Coronary artery (tissue), 2 donors: ENCODE results near the gene GMPS.

Experiments used
- DNase-seq: peaks from one replicate; pipeline ENCODE4 v3.0.0-alpha.2; 2017; ENCODE audit warnings: low spot score
- H3K27ac ChIP-seq, 2 donors: fragments of 200-600 bp; sonication (generic); one replicate each; pipeline ENCODE4 v1.5.1; 2016 to 2019
- H3K4me3 ChIP-seq: fragments of 200-600 bp; sonication (generic); 2 replicates; pipeline ENCODE4 v1.5.1; 2016; ENCODE audit warnings: mild to moderate bottlenecking, moderate library complexity
- TF ChIP-seq, protein P1 (sequence below): fragments of 200-600 bp; sonication (generic); IDR thresholded peaks from one replicate; pipeline ENCODE4 v1.5.1; 2019; ENCODE audit warnings: antibody characterized with exemption

The GMPS gene

DNA sequence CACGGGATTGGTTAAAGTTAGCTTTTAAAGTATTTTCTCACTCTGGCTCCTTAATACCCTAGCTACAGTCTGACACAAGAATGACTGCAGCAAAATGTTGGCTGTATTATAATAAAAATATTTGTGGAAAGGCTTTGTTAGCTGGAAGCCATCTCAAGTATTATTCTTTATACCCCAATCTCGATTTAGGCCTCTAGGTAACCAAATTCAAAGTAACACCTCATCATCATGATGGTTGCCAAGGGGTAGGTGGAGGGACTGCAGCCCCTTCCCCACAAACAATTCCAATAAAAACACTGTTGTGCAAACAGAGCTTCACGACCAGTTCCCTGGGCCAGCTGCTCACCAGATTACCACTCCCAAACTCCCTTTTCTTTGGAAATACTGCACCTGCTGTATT, 759 bp upstream of the GMPS start:
- no peak for DNase-seq
- Histone ChIP-seq H3K27ac (peak overlapping the region; percentile 96 to 97), H3K4me3 (peak overlapping the region; percentile 88)
- TF ChIP-seq, protein P1, sequence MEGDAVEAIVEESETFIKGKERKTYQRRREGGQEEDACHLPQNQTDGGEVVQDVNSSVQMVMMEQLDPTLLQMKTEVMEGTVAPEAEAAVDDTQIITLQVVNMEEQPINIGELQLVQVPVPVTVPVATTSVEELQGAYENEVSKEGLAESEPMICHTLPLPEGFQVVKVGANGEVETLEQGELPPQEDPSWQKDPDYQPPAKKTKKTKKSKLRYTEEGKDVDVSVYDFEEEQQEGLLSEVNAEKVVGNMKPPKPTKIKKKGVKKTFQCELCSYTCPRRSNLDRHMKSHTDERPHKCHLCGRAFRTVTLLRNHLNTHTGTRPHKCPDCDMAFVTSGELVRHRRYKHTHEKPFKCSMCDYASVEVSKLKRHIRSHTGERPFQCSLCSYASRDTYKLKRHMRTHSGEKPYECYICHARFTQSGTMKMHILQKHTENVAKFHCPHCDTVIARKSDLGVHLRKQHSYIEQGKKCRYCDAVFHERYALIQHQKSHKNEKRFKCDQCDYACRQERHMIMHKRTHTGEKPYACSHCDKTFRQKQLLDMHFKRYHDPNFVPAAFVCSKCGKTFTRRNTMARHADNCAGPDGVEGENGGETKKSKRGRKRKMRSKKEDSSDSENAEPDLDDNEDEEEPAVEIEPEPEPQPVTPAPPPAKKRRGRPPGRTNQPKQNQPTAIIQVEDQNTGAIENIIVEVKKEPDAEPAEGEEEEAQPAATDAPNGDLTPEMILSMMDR = no peak

DNA sequence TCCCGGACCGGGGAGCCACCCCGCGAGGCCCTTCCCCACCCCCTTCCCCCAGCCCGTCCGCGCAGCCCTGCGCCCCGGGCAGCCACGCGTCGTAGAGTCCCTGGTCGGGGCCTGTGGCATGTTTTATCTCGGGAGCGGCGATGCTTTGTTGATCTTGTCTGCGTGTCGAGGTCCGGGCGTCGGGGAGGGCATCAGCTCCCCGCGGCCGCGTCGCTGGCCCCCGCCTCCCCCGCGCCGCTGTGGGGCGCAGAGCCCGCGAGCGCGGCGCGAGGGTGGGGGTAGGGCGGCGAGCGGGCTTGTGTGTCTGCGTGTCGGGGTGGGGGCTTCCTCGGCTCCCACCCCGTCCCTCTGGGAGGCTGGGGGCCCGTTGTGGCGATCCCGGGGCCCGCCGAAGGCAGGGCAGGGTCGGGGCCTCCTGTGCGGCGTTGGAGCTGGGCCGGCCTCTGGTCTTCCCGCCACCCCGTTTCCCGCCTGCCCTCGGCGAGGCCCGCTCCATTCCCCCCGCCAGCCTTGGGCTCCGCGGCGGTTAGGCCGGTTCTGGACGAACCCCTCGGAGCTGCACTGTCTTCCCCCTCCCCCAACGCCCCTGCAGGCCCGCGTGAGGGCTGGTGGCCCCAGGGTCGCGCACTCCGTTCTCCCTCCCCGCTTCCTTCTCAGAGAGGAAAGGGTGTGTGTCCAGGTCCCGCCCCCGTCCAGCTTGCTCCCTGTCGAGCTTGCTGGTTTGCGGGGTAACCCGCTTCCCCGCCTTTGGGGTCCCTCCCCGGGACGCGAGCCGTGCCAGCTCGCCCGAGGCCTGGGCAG, 695 bp downstream of the GMPS start:
- TF ChIP-seq, protein P1 = no peak
- DNase-seq = peak; percentile 85
- peak overlapping the region; percentile 88 for H3K4me3 ChIP-seq
- H3K27ac ChIP-seq = peak overlapping the region; percentile 96 to 97

DNA sequence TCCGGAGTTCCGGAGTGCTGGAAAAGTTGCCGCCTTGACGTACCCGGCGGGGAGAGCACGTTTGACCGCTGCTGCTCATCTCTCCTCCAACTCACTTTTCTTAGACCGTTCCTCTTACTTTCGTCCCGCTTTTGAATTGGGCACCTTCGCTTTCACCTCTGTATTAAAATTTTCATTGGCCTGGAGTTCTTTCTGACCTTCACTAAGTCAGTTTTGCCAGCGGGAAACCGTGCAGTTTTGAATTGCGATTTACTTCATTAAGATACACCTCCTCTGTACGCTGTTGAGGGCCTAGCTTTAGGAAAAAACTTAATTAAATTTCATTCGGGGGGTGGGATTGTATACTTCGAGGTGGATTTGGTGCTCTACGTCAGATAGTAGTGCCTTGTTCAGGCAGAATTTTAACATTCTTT, 1.3 kb downstream of the GMPS start:
- no peak for DNase-seq
- TF ChIP-seq, protein P1 = no peak
- peak overlapping the region; percentile 96 to 97 for H3K27ac ChIP-seq
- peak overlapping the region; percentile 88 for H3K4me3 ChIP-seq

GRCh38 chr3:155872904-155873646, 2.6 kb downstream of the GMPS start:
- no peak overlapping the region for H3K4me3 ChIP-seq
- H3K27ac ChIP-seq = no peak overlapping the region
- no peak for DNase-seq
- TF ChIP-seq, protein P1 = no peak

DNA sequence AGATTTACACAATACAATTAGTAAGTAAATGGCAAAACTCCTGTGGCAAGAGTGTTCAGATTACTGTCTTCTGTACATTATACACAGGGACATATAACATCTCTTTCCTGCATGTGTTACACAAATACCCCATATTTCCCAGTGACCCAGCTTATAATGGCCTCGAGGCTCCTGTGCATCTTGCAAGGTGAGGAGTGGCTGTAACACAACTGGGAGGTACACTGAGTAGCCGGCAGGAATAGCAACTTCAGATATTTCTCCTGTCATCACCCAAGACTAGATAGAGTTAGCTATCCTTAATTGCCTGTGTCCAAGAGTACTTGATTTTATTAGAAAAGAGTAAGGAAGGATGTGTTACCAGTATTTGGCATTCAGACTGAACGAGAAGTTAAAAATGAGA, 5.6 kb downstream of the GMPS start:
- no peak for DNase-seq
- H3K4me3 ChIP-seq = no peak overlapping the region
- H3K27ac ChIP-seq = no peak overlapping the region
- TF ChIP-seq, protein P1 = no peak

DNA sequence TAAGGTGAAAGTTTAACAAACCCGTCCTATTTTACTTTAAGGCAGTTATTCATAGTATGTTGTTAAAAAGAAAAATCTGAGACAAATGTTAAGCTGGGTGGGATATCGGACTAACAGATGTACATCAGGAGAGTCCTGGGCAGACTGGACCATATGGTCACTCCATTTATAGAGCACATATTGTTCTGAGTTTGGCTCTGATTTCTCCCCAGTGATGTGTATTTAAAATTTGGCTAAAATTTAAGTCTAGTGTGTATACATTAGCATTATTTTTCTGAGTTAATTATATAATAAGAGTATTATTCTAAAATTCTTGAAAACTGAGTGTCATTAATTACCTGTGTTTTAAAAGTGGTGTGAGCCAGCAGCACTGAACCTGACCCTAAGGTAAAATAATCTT, 6.1 kb downstream of the GMPS start:
- no peak overlapping the region for H3K4me3 ChIP-seq
- DNase-seq = no peak
- TF ChIP-seq, protein P1 = no peak
- no peak overlapping the region for H3K27ac ChIP-seq

GRCh38 chr3:155880286-155880685, 9.8 kb downstream of the GMPS start:
- no peak overlapping the region for H3K27ac ChIP-seq
- no peak overlapping the region for H3K4me3 ChIP-seq
- TF ChIP-seq, protein P1 = no peak
- no peak for DNase-seq
